Superior temporal gyrus (tissue), 1 donor: ENCODE results near the gene MKNK1.
"Not testable (repeated sequence)": the region's sequence is repeated elsewhere in the genome, so short reads cannot be mapped to it uniquely, and the experiment has no call there.

ENCODE experiments used
- DNase-seq: peaks from one replicate; pipeline ENCODE4 v3.0.0-alpha.2; 2016; ENCODE audit errors: extremely low spot score

Gene MKNK1

GRCh38 chr1:46603858-46604549, at the start of gene MKNK1:
TSS of gene MKNK1 (minus strand) at chr1:46604268. CDS start at chr1:46583327, 20,941 bp downstream.
- DNase-seq: peak; percentile 86

- DNase-seq: no peak
Measured at GRCh38 chr1:46653405-46653958, 49.4 kb upstream of the MKNK1 start.

- DNase-seq: no peak
Measured at GRCh38 chr1:46652321-46653100, 48.4 kb upstream of the MKNK1 start.

GRCh38 chr1:46651152-46651551, 47.1 kb upstream of the MKNK1 start:
- not testable (repeated sequence) for DNase-seq

- DNase-seq: no peak
Measured at GRCh38 chr1:46650491-46650890, 46.4 kb upstream of the MKNK1 start.

- no peak for DNase-seq
Measured at GRCh38 chr1:46649764-46650163, 45.7 kb upstream of the MKNK1 start.

GRCh38 chr1:46647611-46648010, 43.5 kb upstream of the MKNK1 start:
- no peak for DNase-seq

- no peak for DNase-seq
Measured at GRCh38 chr1:46646844-46647243, 42.8 kb upstream of the MKNK1 start.

GRCh38 chr1:46646331-46646730, 42.3 kb upstream of the MKNK1 start:
- no peak for DNase-seq

- DNase-seq: no peak
Measured at GRCh38 chr1:46645815-46646214, 41.7 kb upstream of the MKNK1 start.

GRCh38 chr1:46643368-46643775, 39.3 kb upstream of the MKNK1 start:
- peak; percentile 40 for DNase-seq

- DNase-seq: no peak
Measured at GRCh38 chr1:46642115-46642680, 38.1 kb upstream of the MKNK1 start.

GRCh38 chr1:46639547-46639946, 35.5 kb upstream of the MKNK1 start:
- no peak for DNase-seq

- DNase-seq: no peak
Measured at GRCh38 chr1:46638921-46639320, 34.9 kb upstream of the MKNK1 start.

- DNase-seq: no peak
Measured at GRCh38 chr1:46637444-46638083, 33.5 kb upstream of the MKNK1 start.

GRCh38 chr1:46635205-46635604, 31.1 kb upstream of the MKNK1 start:
- DNase-seq: no peak

- DNase-seq: no peak
Measured at GRCh38 chr1:46630719-46631118, 26.7 kb upstream of the MKNK1 start.

GRCh38 chr1:46623743-46624644, 19.9 kb upstream of the MKNK1 start:
- DNase-seq: no peak

- DNase-seq: no peak
Measured at GRCh38 chr1:46622344-46622743, 18.3 kb upstream of the MKNK1 start.

GRCh38 chr1:46621930-46622329, 17.9 kb upstream of the MKNK1 start:
- no peak for DNase-seq

- DNase-seq: no peak
Measured at GRCh38 chr1:46619656-46620258, 15.7 kb upstream of the MKNK1 start.
